Measurements from ENCODE around the gene RCSD1.

RCSD1 gene

GRCh38 chr1:167644551-167644950, 14.5 kb downstream of the RCSD1 start:
- Histone ChIP-seq H3K9ac (no peak overlapping the region), H4K20me1 (ENCODE audit: insufficient read depth) (0 out of 2 replicates have a peak, but pooled peaks cover 8% of the 10 kb centered on the region), H2AFZ (ENCODE audit: low read depth) (no peak overlapping the region), H3K4me1 (ENCODE audit: low read depth, poor library complexity, severe bottlenecking) (peaks cover 75% of the 10 kb centered on the region), H3K79me2 (ENCODE audit: insufficient read depth, low read depth) (peaks cover 54% of the 10 kb centered on the region), H3K27me3 (ENCODE audit: insufficient read depth, low read depth) (no peaks in the 10 kb centered on the region), H3K4me3 (IDR thresholded peaks at IDR 0.05; ENCODE audit: insufficient read depth, low read depth, low read length) (no peak overlapping the region), H3K27ac (no peak overlapping the region), H3K36me3 (ENCODE audit: insufficient read depth) (no peaks in the 10 kb centered on the region), H3K4me2 (no peak overlapping the region)
- TF ChIP-seq, protein P1, sequence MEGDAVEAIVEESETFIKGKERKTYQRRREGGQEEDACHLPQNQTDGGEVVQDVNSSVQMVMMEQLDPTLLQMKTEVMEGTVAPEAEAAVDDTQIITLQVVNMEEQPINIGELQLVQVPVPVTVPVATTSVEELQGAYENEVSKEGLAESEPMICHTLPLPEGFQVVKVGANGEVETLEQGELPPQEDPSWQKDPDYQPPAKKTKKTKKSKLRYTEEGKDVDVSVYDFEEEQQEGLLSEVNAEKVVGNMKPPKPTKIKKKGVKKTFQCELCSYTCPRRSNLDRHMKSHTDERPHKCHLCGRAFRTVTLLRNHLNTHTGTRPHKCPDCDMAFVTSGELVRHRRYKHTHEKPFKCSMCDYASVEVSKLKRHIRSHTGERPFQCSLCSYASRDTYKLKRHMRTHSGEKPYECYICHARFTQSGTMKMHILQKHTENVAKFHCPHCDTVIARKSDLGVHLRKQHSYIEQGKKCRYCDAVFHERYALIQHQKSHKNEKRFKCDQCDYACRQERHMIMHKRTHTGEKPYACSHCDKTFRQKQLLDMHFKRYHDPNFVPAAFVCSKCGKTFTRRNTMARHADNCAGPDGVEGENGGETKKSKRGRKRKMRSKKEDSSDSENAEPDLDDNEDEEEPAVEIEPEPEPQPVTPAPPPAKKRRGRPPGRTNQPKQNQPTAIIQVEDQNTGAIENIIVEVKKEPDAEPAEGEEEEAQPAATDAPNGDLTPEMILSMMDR (conservative IDR thresholded peaks at IDR 0.05; ENCODE audit: low read depth, low read length): no peak

DNA sequence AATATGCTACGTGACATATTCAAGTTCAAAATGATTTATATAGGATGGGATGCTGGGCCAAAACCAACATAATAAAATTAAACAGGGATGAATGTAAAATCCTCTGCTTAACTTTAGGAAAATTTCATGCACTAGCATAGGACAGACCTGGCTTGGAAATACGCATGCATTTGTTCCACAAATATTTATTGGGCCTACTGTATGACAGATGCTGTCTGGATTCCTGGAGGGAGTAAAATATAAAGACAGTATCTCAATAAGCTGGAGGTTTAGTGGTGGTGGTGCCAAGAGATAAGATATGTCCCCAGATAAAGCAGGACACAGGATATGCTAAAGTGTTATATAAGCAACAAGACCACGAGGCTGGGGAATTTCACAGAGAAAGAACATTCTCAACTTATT, 15.1 kb downstream of the RCSD1 start:
- Histone ChIP-seq H3K27me3 (ENCODE audit: insufficient read depth, low read depth) (no peaks in the 10 kb centered on the region), H3K4me2 (no peak overlapping the region), H4K20me1 (ENCODE audit: insufficient read depth) (0 out of 2 replicates have a peak, but pooled peaks cover 8% of the 10 kb centered on the region), H3K79me2 (ENCODE audit: insufficient read depth, low read depth) (peaks cover 48% of the 10 kb centered on the region), H3K9ac (no peak overlapping the region), H3K4me3 (IDR thresholded peaks at IDR 0.05; ENCODE audit: insufficient read depth, low read depth, low read length) (no peak overlapping the region), H3K4me1 (ENCODE audit: low read depth, poor library complexity, severe bottlenecking) (peaks cover 73% of the 10 kb centered on the region), H3K36me3 (ENCODE audit: insufficient read depth) (no peaks in the 10 kb centered on the region), H2AFZ (ENCODE audit: low read depth) (no peak overlapping the region), H3K27ac (no peak overlapping the region)
- TF ChIP-seq, protein P1 (conservative IDR thresholded peaks at IDR 0.05; ENCODE audit: low read depth, low read length): no peak

DNA sequence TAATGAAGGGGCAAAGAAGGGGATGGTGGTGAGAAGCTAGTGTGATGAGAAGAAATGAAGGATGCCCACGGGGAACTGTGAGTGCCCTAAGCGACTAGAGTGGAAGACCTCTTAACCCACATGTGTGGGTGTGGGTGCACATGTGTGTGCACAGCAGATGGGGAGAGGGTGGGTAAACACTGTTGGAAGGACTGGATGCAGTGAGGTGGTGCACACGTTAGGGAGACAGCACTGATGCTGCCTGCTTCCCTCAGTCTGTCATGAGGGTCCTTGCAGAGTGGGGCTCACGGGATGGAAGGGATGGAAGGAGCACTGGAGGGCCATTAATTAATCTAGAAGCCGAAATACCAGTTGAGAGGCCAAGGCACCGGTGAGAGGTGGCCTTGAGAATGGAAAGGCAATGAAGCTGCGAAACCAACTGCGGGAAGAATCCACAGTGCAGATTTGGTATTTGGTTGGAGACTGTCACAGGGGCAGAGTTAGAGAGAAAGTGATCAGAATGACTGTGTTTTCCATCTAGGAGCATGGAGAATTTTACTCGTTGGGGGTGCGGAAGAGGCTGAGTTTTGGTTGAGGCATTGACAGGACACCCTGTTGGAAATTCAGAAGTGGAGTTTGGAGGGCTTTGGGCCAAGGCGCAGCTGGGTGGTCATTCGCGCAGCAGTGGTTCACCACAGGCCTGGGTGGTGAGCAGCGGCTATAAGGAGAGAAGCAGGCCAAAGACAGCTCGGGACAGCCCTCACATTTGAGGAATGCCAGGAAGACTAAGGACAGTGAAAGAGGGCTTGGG, 15.8 kb downstream of the RCSD1 start:
- no peak overlapping the region for H3K27ac ChIP-seq
- H3K4me3 ChIP-seq (IDR thresholded peaks at IDR 0.05; ENCODE audit: insufficient read depth, low read depth, low read length): no peak overlapping the region
- no peaks in the 10 kb centered on the region for H3K36me3 ChIP-seq (ENCODE audit: insufficient read depth)
- H3K79me2 ChIP-seq (ENCODE audit: insufficient read depth, low read depth): peaks cover 50% of the 10 kb centered on the region
- H3K4me2 ChIP-seq: no peak overlapping the region
- H2AFZ ChIP-seq (ENCODE audit: low read depth): no peak overlapping the region
- TF ChIP-seq, protein P1 (conservative IDR thresholded peaks at IDR 0.05; ENCODE audit: low read depth, low read length): no peak
- 0 out of 2 replicates have a peak, but pooled peaks cover 8% of the 10 kb centered on the region for H4K20me1 ChIP-seq (ENCODE audit: insufficient read depth)
- no peak overlapping the region for H3K9ac ChIP-seq
- peaks cover 66% of the 10 kb centered on the region for H3K4me1 ChIP-seq (ENCODE audit: low read depth, poor library complexity, severe bottlenecking)
- H3K27me3 ChIP-seq (ENCODE audit: insufficient read depth, low read depth): no peaks in the 10 kb centered on the region

DNA sequence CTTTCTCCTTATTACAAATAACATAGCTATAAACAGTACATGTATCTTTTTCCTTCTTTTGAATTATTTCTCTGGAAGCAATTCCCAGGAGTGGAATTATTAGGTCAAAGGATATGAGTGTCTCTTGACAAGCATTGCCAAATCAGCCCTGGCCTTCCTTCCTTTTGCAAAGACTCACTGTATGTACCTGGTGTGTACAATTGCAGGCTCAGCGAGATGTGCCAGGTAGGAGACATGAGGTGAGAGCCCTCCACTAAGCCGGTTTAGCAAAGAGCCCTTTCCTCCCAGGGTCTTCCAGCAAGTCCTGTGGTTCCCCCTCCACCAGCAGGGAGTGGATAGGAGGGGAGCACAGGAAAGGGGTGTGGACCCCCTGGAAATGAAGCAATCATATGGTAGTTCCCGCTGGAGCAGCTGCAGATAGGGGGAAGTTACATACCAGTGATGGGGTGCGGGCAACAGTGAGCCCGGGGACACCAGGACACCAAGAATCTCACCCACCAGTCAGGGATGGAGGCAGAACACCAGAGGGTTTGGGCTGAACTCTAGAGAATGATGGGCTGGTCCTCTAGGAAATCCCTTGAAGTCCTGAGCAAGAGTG, 18.3 kb downstream of the RCSD1 start:
- H3K4me2 ChIP-seq: no peak overlapping the region
- peaks cover 51% of the 10 kb centered on the region for H3K79me2 ChIP-seq (ENCODE audit: insufficient read depth, low read depth)
- H3K36me3 ChIP-seq (ENCODE audit: insufficient read depth): no peaks in the 10 kb centered on the region
- H2AFZ ChIP-seq (ENCODE audit: low read depth): no peak overlapping the region
- TF ChIP-seq, protein P1 (conservative IDR thresholded peaks at IDR 0.05; ENCODE audit: low read depth, low read length): no peak
- no peaks in the 10 kb centered on the region for H3K27me3 ChIP-seq (ENCODE audit: insufficient read depth, low read depth)
- H3K4me3 ChIP-seq (IDR thresholded peaks at IDR 0.05; ENCODE audit: insufficient read depth, low read depth, low read length): no peak overlapping the region
- H3K9ac ChIP-seq: no peak overlapping the region
- H4K20me1 ChIP-seq (ENCODE audit: insufficient read depth): 0 out of 2 replicates have a peak, but pooled peaks cover 8% of the 10 kb centered on the region
- peaks cover 40% of the 10 kb centered on the region for H3K4me1 ChIP-seq (ENCODE audit: low read depth, poor library complexity, severe bottlenecking)
- no peak overlapping the region for H3K27ac ChIP-seq
